COLO829 (cell line): ENCODE data around the gene C1D.

Source experiments
- DNase-seq: peaks from one replicate; pipeline ENCODE4 v3.0.0; 2012; ENCODE audit warnings: low spot score

C1D gene

DNA sequence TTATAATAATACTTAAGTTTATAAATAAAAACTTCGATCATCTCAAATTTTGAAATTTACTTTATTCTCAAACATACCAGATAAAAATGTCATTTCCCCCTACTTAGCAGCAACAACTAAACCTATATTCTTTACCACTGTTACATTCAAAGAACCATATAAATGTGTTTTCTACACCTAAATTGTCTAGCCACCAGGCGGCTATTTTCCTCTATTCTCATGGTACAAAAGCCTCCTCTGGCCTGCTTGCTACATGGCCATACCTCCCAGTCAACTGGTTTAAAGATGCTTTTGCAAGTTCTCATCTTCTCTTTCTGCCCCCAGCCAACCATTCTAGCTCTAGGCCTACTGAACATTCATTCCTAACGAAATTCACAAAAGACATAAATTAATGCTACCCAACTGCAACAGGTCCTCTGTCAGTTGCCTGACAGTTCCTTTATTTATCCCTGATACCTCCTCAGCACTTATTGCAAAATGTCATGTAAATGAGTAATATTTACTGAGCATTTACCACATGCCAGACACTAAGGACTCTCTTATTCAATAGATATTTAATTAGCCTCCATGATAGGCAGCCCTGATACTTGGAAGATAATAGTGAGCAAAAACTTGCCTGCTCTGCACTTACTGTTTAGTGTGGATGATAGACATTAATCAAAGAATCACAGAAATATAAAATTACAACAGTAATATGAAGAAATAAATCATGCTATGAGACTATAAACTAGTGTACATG is 5.0 kb downstream of the C1D start:
- no peak for DNase-seq

DNA sequence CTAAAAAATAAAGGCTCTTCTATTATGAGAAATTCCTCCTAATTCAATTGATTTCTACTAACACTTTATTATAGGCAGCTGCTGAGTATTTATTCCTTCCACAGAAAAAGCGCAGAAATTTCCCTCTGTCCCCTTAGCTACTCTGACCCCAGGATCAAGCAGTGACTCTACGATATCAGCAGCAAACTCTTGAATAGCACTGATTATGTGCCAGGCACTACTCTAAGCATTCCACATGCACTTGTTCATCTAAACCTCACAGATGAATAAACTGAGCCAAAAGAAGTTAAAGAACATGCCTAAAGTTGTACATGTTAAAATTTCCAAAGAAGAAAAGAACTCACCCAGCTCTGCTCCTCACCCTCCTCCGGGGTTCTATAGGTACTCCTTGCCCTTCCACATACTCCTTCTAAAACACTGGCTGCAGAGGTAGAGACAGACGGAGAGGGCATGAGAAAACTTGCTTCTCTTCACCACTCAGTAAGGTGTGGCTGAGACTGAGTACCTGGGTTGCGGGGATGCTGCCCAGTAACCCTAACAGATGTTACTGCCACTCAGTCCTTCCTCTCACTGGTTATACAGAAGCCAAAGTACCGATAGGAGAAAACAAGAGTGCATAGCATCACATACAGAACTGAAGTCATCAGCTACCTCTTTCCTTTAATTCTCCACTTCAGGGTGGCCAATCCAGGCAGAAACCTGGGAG is 9.9 kb downstream of the C1D start:
- DNase-seq = no peak

DNA sequence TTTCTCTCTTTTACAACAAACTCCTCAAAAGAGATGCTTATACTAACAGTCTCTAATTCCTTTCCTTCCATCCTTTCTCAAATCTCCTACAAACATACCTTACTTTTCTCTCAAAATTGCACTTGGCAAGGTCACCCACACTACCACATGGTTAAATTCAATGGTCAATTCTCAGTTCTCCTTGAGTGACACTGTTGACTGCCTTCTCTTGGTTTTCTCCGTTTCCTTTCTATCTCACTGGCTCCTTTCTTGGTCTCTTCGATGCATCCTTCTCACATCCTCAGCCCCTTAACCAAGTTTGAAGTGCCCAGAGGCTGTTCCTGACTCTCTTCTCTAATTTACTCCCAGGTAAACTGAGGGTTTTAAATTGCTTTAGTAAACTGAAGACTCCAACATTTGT is 12.5 kb downstream of the C1D start:
- no peak for DNase-seq

DNA sequence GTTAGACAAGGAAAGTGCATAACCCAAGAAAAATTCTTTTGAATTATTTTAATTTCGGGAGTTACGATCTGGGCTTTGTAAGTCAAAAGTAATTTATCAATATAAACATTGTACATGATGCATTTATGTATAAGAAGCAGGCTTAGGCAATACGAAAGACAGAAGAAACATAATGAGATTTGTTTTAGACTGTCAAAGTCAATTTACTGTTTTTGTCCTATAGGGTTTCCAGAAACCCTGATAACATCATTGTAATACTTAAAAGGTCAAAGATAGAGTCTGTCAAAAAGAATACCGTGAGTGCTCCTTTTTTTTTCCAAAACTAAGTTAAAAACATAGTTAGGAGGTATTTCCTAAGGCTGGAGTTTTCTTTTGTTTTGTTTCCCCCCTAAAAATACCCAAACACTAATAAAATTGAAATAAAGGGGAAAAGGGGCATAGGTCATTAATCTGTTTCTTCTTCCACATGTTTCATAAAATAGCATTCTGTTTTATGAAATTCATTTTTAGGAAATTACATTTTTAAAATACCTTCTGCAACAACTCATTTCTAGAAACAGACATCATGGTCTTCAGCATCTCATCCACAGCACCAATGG is 16.1 kb downstream of the C1D start:
- DNase-seq = no peak

DNA sequence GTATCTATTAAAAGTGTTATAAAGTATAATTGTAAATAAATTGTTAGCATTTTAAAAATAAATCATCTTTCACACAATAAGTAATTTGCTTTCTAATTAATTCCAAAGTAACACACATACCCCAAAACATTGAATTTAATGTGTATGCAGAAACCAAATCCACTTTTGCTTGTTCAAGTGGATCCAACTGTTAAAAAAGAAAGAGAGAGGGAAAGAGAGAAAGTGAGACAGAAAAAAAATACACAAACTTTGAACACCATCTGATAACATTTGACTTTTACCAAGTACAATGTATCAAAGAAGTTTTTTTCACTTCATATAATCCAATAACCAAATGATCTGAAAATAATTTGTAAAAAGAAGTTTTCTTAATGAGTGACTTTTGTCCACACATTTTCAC is 16.6 kb downstream of the C1D start:
- DNase-seq = no peak

DNA sequence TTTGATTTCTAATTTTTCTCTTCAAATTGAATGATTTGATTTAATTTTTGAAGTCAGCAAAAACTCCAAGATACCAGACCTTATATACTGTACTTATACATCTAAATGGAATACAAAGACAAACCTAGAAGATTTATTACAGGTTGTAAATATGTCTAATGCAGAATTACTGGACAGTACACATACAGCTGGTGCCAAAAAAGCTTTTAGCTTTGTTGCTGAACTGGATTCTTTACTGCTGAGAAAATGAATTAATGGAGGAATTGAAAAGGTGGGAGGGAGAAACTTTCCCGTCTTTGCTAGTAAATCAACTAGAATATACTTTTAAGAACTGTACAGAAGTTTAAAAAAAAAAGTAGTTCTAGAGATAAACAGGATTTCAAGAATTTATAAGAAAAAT is 17.5 kb downstream of the C1D start:
- DNase-seq = no peak

DNA sequence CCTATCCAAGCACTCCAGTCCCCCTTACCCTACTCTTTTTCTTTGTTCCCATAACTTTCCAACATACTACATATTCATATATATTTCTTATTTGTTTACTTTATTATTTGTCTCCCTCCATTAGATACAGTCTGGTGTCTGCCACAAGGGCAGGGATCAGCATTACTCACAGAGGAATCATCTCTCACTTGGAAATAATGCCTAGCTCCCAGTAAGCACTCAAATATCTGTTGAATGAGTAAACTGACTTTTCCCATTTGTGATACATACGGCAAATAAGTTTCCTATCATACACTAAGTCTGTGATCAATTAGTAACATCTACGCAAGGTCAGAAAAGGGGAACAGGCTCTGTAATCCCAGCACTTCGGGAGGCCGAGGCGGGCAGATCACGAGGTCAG is 18.7 kb downstream of the C1D start:
- DNase-seq = no peak

DNA sequence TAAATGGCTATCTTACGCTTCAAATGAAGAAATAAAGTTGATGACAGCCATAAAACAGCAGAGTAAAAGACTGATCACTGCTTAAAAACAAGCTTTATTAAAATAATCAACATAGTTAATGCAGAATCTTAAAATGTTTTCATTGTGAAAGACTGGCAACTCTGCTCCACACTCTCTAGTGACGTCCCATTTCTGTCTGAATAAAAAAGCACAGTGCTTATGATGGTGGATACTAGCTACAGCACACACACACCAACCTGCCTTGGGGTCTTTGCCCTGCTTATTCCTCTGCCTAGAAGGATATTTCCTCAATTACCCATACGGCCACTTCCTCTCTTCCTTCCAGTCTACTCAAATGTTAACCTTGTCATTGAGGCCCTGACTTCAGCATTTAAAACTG is 19.1 kb downstream of the C1D start:
- DNase-seq = no peak

DNA sequence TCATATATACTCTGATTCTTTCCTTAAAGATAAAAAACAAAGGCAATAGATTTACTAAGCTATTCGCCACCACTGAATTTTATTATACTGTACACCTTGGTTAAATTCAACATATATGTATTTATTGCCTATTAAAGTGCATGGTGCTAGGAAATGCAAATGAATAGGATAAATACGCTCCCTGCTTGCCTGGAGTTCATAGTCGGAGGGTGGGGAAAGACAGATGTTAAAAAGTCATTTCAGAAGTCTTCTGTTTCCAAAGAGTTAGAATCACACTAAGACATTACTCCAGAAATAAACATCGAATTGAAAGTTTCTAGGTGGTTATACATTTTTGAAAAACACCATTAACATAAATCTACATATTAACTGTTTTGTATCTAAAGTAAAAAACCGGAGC is 19.8 kb downstream of the C1D start:
- DNase-seq = no peak

DNA sequence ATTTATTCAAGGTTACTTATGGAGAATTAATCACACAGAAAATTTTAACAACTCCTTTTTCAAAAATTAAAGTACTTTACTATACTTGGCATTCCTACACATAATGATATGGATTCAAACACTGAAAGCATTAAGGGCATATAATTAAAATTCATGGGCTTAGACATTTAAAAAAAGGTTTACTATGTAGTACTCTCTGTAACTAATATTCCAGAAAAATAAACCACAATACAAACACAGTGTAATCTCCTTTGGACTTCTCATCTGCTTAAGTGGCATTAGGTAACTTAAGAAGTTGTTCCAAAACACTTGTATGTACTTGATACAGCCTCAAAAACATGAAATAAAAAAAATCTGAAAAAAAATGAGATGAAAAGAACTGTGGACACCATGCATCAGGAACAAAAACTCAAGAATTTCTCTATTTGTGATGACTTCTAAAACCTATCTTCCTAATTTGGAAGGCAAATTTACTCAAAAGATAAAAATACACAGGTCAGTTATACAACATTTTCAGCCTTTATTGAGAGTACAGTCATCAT is 21.0 kb downstream of the C1D start:
- DNase-seq = no peak

DNA sequence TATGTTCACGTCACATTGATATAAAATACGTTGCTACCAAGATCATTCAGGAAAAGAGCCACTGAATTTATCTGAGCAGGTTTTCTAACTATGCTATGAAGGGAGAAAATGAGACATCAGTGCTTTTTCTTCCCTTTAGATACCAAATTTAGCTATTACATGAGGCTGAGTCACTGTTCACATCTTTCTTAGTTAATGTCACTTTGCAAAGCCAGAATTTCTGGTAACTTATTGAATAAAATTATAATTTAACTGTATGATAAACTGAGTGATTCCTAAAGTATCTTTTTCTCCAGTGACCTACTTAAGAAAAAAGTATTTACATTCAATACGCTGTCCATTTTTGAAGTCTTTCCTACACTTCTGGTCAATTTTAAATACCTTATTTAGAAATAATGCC is 22.7 kb downstream of the C1D start:
- no peak for DNase-seq

DNA sequence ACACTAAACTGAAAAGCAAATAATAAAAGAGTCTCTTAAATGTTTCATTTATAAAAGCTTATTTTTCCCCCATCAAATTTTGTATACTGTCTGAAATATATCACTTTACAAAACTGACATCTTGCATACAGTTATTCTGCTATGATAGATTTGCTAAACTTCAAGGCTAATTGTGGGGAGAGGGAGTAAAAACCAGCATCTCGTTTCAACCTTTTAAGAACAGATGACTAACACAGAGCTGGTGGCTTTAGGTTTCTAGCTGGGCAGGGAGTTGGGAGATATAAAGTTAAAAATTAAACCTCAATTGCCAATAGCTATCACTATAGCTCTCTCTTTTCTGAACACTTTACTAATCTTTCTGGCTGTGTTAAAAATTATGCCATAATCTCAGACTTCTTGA is 23.5 kb downstream of the C1D start:
- no peak for DNase-seq

DNA sequence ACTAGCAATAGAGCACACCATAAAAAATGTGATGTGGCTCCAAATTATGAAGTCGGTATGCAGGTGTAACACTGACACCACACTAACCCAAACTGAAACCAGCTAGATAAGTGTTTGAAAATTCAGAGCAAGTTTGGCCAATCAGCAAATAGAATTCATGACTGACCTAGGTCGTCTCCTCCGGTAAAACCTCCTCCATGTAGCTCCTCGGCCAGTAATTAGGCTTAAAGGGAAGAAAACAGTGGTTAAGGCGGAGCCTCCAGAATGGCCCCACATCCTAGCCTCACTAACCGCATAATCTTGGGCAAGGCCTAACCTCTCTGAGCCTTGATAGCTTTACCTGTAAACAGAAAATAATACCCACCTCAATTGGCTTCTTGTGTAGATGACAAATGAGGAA is 30.1 kb downstream of the C1D start:
- no peak for DNase-seq

DNA sequence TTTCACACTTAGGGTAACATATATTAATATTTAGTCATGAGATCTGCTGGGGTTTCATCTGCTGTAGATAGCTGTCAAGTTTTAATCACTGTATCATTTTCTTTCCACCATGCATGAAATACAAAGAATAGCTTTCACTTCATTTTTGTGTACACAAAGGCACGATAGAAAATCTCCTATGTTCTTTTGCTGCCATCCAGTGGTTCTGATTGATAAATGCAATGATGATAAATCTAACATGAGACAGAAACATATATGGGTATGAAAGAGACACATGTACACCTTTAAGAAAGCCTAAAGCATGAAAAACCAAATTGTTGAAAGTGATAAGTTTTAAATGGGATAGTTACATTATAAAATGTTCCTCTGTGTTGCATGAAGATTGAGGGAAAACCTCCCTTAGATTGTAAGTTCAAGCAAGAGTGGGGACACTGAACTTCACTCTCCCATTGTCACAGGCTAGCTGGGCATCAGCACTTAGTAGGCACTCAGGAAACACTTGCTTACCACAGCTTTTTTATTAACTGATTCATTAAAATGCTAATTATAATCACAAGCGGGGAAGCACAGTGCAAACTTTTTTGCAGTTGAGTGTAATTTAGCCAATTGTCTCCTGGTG is 31.2 kb downstream of the C1D start:
- DNase-seq = peak; percentile 74

DNA sequence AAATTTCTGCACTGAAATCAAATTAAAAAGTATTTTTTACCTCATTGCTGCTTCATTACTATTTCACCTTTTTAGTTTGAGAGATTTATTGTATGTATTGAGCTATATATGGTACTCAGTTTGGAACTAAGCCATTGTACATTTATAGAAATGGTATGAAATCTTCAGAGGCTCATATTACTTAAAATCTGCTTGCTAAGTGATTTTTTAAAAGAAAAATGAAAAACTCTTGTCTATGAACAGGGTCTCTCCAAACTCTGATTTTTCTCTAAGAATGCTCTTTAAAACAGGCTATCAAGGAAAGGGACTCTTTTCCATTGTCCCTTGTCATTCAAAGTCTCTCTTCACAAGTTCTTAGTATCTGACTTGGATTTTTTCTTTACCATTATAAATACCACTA is 31.8 kb downstream of the C1D start:
- DNase-seq = no peak

DNA sequence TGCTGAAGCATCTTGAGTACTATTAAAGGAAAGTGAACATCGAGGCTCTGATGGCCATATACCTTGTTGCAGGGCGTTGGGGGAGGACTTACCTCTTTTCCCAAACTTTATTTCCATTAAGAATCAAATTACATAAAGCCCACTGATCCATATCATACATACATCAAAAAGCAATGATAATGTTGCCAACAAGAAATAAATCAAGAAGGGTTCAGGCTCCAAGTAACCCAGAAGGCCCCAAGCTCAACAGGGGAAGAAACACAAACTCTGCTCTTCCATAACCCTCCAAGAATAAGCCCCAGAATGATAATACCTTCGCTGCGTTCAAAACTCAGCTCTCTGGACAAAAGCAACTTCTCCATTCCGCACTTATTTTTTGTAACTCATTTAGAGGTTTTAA is 32.3 kb downstream of the C1D start:
- DNase-seq = no peak

DNA sequence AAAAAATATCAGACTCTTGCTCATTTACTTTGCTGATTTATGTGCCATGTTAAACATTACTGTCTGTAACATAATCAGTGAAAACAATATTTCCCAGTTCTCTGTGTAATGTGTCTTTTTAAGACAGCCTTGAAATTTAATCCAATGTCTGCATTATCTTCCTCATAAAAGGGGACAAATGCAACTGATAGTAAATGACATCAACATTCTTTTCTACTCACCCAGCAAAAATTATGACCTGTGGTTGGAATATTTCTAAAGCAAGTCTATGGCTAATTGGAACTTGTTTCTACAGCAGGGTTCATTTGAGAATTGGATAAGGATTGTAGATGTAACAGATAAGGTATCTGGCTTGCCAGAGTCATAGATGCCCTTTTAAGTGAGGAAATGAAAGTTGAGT is 34.8 kb downstream of the C1D start:
- no peak for DNase-seq

DNA sequence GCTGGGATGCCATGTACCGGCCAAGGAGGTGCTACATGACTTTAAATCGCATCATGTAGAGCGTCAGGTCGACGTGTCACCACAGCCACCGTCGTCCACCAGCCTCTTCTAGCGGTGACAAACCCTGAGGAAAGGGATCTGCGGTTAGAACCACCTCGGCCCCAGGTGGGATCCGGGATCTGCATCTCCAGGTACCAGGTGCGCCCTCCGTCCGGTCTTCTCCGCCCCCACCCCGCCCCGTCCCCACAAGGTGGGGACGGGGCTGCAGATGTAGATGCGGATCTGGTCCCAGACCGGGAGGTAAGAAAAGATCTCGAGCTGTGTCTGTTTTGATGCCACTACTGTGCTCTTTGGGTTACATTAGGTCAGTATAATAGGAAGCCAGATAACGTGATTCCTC is 38.4 kb downstream of the C1D start:
- no peak for DNase-seq

DNA sequence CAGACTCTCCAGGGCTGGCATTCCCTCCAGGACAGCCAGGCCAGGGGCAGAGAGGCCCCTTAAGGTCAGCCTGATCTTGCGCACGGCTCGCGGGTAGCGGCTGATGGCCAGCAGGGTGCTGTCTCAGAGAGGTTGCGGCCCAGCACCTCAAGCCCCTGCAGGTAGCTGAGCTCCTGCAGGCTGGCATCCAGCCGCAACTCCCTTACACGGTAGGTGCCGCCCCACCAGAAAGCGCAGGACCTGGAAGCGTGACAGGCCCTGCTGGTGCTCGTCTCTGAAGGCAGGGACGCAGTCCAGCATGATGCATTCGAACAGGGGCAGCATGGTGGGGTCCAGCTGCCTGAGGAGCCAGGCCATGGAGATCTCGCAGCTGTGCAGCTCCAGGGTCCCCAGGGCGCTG is 38.9 kb downstream of the C1D start:
- DNase-seq = no peak

DNA sequence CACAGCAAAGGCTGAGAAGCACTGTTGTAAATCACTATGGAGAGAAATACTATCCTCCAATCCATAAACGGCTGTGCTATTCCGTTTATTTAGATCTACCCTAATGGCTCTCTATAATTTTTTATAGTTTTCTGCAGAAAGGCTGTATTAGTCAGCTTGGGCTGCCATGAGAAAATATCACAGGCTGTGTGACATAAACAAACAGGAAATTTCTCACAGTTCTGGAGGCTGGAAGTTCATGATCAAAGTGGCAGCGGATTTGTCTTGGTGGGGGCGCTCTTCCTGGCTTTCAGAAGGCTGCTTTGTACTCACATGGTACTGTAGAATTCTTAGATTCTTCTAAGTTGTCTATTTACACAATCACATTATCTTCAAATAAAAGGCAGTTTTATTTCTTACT is 44.1 kb downstream of the C1D start:
- DNase-seq = no peak

DNA sequence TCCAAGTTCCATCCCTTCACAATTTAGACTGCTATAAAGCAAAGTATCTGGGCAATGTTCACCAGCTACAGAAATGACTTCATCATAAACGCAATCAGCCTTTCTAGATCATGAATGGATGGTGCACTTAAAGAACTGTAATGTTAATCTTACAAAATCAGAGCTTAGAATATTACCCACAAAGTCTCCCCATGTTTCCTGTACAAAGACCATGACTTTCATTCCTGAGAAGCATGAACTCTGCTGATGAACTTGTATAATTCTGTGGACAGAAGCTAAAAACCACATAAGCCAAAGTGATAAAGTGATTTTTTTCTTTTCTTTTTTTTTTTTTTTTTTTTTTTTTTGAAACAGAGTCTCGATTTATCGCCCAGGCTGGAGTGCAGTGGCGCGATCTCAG is 53.3 kb downstream of the C1D start:
- DNase-seq = no peak

DNA sequence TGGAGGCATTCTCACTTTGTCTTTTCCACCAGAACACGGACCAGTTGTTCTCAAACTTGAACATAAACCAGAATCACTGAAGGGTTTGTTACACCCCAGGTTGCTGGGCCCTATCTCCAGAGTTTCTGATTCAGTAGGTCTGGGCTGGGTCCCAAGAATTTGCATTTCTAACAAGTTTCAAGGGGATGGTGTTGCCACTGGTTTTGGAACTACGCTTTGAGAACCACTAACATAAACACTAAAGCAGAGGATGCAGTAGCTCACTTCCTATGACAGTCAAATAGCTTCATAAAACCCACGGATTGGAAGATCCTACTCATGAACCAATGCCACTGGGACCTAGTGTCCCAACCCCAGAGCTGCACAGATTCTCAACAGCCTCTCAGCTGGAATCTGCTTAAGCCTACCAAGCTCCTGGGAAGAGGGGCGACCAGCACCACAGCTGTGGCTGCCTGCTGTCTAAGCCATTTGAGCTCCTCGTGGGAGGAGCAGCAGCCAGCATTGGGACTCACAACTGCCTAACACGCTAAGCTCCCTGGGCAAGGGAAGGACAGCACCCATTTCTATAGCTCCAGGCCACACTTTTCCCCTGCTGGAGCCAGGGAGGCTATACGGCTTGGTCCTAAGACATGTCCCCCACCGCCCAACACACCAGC is 62.5 kb downstream of the C1D start:
- no peak for DNase-seq
